DOHH2 (cell line): ENCODE data around the gene EXOSC10.

Experiments used
- EZH2phosphoT487 ChIP-seq: fragments of 200-600 bp; sonication (generic); IDR thresholded peaks from 2 replicates; pipeline ENCODE4 v1.6.1; 2017; ENCODE audit warnings: borderline replicate concordance, mild to moderate bottlenecking, antibody characterized with exemption, low read length, moderate library complexity, mixed read lengths
- TF ChIP-seq, protein P1 (sequence below): fragments of 200-600 bp; sonication (generic); IDR thresholded peaks from one replicate; pipeline ENCODE4 v1.5.1; 2014; ENCODE audit warnings: antibody characterized with exemption, mild to moderate bottlenecking, low read depth, low read length; ENCODE audit not compliant: poor library complexity, severe bottlenecking

DNA sequence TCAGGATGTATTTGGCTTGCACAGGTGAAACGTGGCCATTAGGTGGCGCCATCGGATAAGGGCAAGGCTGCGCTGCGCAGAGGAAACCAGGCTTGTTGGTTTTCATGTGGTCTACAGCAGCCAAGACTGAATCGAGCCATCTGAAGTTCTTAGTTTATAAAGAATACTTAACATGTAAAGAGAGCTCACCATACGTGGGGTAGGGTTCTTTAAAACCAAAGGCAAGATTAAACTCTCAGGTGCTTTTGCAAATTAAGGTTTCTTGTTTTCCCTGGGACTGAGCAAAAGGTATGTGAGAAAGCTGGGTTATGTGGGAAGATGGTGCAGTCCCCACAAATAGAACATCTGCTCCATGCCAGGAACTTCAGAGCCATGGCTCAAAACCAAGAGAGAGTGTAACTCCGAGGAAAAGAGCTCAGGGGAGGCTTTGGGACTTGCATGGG is 61.9 kb downstream of the EXOSC10 start:
- TF ChIP-seq, protein P1, sequence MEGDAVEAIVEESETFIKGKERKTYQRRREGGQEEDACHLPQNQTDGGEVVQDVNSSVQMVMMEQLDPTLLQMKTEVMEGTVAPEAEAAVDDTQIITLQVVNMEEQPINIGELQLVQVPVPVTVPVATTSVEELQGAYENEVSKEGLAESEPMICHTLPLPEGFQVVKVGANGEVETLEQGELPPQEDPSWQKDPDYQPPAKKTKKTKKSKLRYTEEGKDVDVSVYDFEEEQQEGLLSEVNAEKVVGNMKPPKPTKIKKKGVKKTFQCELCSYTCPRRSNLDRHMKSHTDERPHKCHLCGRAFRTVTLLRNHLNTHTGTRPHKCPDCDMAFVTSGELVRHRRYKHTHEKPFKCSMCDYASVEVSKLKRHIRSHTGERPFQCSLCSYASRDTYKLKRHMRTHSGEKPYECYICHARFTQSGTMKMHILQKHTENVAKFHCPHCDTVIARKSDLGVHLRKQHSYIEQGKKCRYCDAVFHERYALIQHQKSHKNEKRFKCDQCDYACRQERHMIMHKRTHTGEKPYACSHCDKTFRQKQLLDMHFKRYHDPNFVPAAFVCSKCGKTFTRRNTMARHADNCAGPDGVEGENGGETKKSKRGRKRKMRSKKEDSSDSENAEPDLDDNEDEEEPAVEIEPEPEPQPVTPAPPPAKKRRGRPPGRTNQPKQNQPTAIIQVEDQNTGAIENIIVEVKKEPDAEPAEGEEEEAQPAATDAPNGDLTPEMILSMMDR = peak; percentile 96
- TF ChIP-seq EZH2phosphoT487 = no peak
